Esophagus squamous epithelium (tissue), 4 donors: ENCODE data around the gene MGAT5.

Source experiments
- CTCF ChIP-seq, 6 experiments: fragments of 450-650 bp in 4 of 6; fragments of 200-600 bp in 2 of 6; sonication (generic) in 2 of 6; IDR thresholded peaks; one replicate each; pipeline ENCODE4 v1.5.1; 2016 to 2019; ENCODE audit warnings: antibody characterized with exemption in 6 of 6, mild to moderate bottlenecking in 4 of 6, moderate library complexity in 4 of 6
- POLR2A ChIP-seq, 4 donors: fragments of 450-650 bp; IDR thresholded peaks; one replicate each; pipeline ENCODE4 v1.6.1; 2017; ENCODE audit warnings: antibody characterized with exemption in 4 of 4, mild to moderate bottlenecking in 4 of 4, moderate library complexity in 3 of 4

GRCh38 chr2:134232868-134233727 is 20.8 kb upstream of the MGAT5 start:
- TF ChIP-seq CTCF (IDR thresholded peaks at IDR 0.05) (no peak), POLR2A (IDR thresholded peaks at IDR 0.05) (no peak)
